ENCODE data around the gene RAD9A. TPM values are rescaled to one million over a fixed set of nuclear protein-coding genes. Genes with fewer than 3 reads are reported as not detected.

Gene RAD9A
- total and polyA plus RNA-seq, 2 experiments from 2014 or later, result 3.9 to 4.6 TPM

- Histone ChIP-seq H3K36me3 (ENCODE audit: low read depth) (peaks cover 7% of the 10 kb centered on the region; the same call in 1 of the 2 replicates), H3K9me2 (ENCODE audit: insufficient read depth) (no peaks in the 10 kb centered on the region), H3K4me2 (ENCODE audit: unreplicated experiment) (no peak overlapping the region), H4K20me1 (ENCODE audit: insufficient read depth) (no peaks in the 10 kb centered on the region), H3K27ac (no peak overlapping the region), H3K4me3 (no peak overlapping the region), H2AFZ (no peak overlapping the region), H3K9ac (no peak overlapping the region), H3K9me3 (ENCODE audit: low read depth) (no peaks in the 10 kb centered on the region), H3K4me1 (ENCODE audit: insufficient read depth) (peaks cover 8% of the 10 kb centered on the region), H3K27me3 (replicated peaks; ENCODE audit: insufficient read depth) (no peaks in the 10 kb centered on the region), H3K79me2 (ENCODE audit: insufficient read depth) (peaks cover 24% of the 10 kb centered on the region), H3F3A (ENCODE audit: insufficient read depth) (no peaks in the 10 kb centered on the region)
- no peak for TF ChIP-seq EZH2 (IDR thresholded peaks at IDR 0.05; ENCODE audit: insufficient read depth, poor library complexity, severe bottlenecking)
- in situ Hi-C loops (cut with MboI), result no loop called here
- 83 to 86% methylated on average over 24 of the region's 24 CpGs for WGBS, 2 experiments (ENCODE audit: low coverage in 1 of 2, low lambda C conversion rate in 2 of 2, missing lambda C conversion rate in 2 of 2)
- DNase-seq, result no peak
Observed at GRCh38 chr11:67397986-67398660, 6.3 kb downstream of the RAD9A start.

GRCh38 chr11:67398661-67399563 lies 7.1 kb downstream of the RAD9A start:
- no peak overlapping the region; the same call in 1 of the 2 replicates for H3K4me3 ChIP-seq

DNA sequence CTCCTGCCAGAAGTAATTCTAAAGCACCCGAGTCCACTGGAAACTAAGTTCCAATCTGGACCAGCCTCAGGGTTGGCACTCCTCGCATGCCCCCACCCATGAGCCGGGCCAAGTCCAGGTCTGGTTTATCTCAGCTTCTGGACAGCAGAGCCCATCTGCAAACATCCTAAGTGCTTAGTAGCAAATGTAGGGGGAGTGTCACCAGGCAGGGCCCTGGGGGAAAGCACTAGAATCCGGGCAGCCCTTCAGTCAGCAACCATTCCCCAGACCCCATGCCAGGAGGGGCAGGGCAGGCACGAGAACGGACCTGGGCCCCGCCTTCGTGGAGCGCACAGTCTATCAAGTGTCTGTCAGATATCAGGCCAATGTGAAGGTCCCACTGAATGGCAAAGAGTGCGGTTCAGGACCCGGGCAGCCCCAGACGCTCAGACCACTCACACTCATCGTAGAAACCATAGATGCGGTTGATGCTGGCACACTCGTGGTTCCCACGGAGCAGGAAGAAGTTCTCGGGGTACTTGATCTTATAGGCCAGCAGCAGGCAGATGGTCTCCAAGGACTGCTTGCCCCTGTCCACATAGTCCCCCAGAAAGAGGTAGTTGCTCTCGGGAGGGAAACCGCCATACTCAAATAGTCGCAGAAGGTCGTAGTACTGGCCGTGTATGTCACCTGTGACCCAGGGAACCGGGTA lies 8.6 kb downstream of the RAD9A start:
- Histone ChIP-seq H2AFZ (no peak overlapping the region), H3K27ac (peak overlapping the region; percentile 81; the same call in 1 of the 2 replicates), H4K20me1 (ENCODE audit: insufficient read depth) (no peaks in the 10 kb centered on the region), H3K9me3 (ENCODE audit: low read depth) (no peaks in the 10 kb centered on the region), H3K4me1 (ENCODE audit: insufficient read depth) (peaks cover 8% of the 10 kb centered on the region), H3K4me3 (peak overlapping the region; percentile 91), H3K79me2 (ENCODE audit: insufficient read depth) (peaks cover 24% of the 10 kb centered on the region), H3K27me3 (replicated peaks; ENCODE audit: insufficient read depth) (no peaks in the 10 kb centered on the region), H3K9ac (peak overlapping the region; percentile 95), H3F3A (ENCODE audit: insufficient read depth) (no peaks in the 10 kb centered on the region), H3K4me2 (ENCODE audit: unreplicated experiment) (peak overlapping the region; percentile 97), H3K36me3 (ENCODE audit: low read depth) (peaks cover 7% of the 10 kb centered on the region; the same call in 1 of the 2 replicates), H3K9me2 (ENCODE audit: insufficient read depth) (no peaks in the 10 kb centered on the region)
- DNase-seq, result peak; percentile 52
- in situ Hi-C loops (cut with MboI), result no loop called here
- 12 to 14% methylated on average over 23 of the region's 23 CpGs for WGBS, 2 experiments (ENCODE audit: low coverage in 1 of 2, low lambda C conversion rate in 2 of 2, missing lambda C conversion rate in 2 of 2)
- TF ChIP-seq EZH2 (IDR thresholded peaks at IDR 0.05; ENCODE audit: insufficient read depth, poor library complexity, severe bottlenecking) (no peak), EZH2phosphoT487 (IDR thresholded peaks at IDR 0.05; ENCODE audit: insufficient read depth, low read depth) (no peak)

More at GRCh38 chr11:67398661-67399563, 7.1 kb downstream of the RAD9A start:
- no peak for TF ChIP-seq EZH2phosphoT487 (IDR thresholded peaks at IDR 0.05; ENCODE audit: insufficient read depth, low read depth)
- no peak for TF ChIP-seq EZH2 (IDR thresholded peaks at IDR 0.05; ENCODE audit: insufficient read depth, poor library complexity, severe bottlenecking)
- H3K27ac ChIP-seq, result no peak overlapping the region
- no peaks in the 10 kb centered on the region for H3K27me3 ChIP-seq (replicated peaks; ENCODE audit: insufficient read depth)
- peaks cover 7% of the 10 kb centered on the region; the same call in 1 of the 2 replicates for H3K36me3 ChIP-seq (ENCODE audit: low read depth)
- H4K20me1 ChIP-seq (ENCODE audit: insufficient read depth), result no peaks in the 10 kb centered on the region
- no peaks in the 10 kb centered on the region for H3K9me2 ChIP-seq (ENCODE audit: insufficient read depth)
- peaks cover 8% of the 10 kb centered on the region for H3K4me1 ChIP-seq (ENCODE audit: insufficient read depth)
- in situ Hi-C loops (cut with MboI), result no loop called here
- H3K9ac ChIP-seq, result no peak overlapping the region
- H2AFZ ChIP-seq, result no peak overlapping the region
- H3K9me3 ChIP-seq (ENCODE audit: low read depth), result no peaks in the 10 kb centered on the region
- H3F3A ChIP-seq (ENCODE audit: insufficient read depth), result no peaks in the 10 kb centered on the region
- 79 to 81% methylated on average over 31 of the region's 31 CpGs for WGBS, 2 experiments (ENCODE audit: low coverage in 1 of 2, low lambda C conversion rate in 2 of 2, missing lambda C conversion rate in 2 of 2)
- DNase-seq, result no peak
- H3K79me2 ChIP-seq (ENCODE audit: insufficient read depth), result peaks cover 24% of the 10 kb centered on the region
- peak overlapping the region; percentile 97 for H3K4me2 ChIP-seq (ENCODE audit: unreplicated experiment)

GRCh38 chr11:67400942-67401494 lies 9.2 kb downstream of the RAD9A start:
- DNase-seq, result peak; percentile 55
- TF ChIP-seq EZH2phosphoT487 (IDR thresholded peaks at IDR 0.05; ENCODE audit: insufficient read depth, low read depth), result no peak
- TF ChIP-seq EZH2 (IDR thresholded peaks at IDR 0.05; ENCODE audit: insufficient read depth, poor library complexity, severe bottlenecking), result no peak
- peak overlapping the region; percentile 24; the same call in 1 of the 2 replicates for H2AFZ ChIP-seq
- peaks cover 24% of the 10 kb centered on the region for H3K79me2 ChIP-seq (ENCODE audit: insufficient read depth)
- WGBS, 2 experiments (ENCODE audit: low coverage in 1 of 2, low lambda C conversion rate in 2 of 2, missing lambda C conversion rate in 2 of 2), result 7 to 8% methylated on average over 20 to 23 of the region's 27 CpGs
- peak overlapping the region; percentile 91 for H3K4me3 ChIP-seq
- no peaks in the 10 kb centered on the region for H4K20me1 ChIP-seq (ENCODE audit: insufficient read depth)
- peaks cover 8% of the 10 kb centered on the region for H3K4me1 ChIP-seq (ENCODE audit: insufficient read depth)
- H3K9me3 ChIP-seq (ENCODE audit: low read depth), result no peaks in the 10 kb centered on the region
- H3K9me2 ChIP-seq (ENCODE audit: insufficient read depth), result no peaks in the 10 kb centered on the region
- no peaks in the 10 kb centered on the region for H3F3A ChIP-seq (ENCODE audit: insufficient read depth)
- H3K4me2 ChIP-seq (ENCODE audit: unreplicated experiment), result peak overlapping the region; percentile 97
- H3K9ac ChIP-seq, result peak overlapping the region; percentile 95
- H3K36me3 ChIP-seq (ENCODE audit: low read depth), result peaks cover 7% of the 10 kb centered on the region; the same call in 1 of the 2 replicates
- H3K27me3 ChIP-seq (replicated peaks; ENCODE audit: insufficient read depth), result no peaks in the 10 kb centered on the region
- peak overlapping the region; percentile 81 for H3K27ac ChIP-seq
- in situ Hi-C loops (cut with MboI), result no loop called here

All from GM23248 (cell line).